GM12872 (cell line): ENCODE measurements around the gene DCAF6.

ENCODE experiments used
- TF ChIP-seq, protein P1 (sequence below): IDR thresholded peaks from 3 replicates; pipeline ENCODE4 v1.5.1; 2011; ENCODE audit warnings: low read depth, mild to moderate bottlenecking, low read length, moderate library complexity; ENCODE audit not compliant: insufficient read depth

DCAF6 gene

DNA sequence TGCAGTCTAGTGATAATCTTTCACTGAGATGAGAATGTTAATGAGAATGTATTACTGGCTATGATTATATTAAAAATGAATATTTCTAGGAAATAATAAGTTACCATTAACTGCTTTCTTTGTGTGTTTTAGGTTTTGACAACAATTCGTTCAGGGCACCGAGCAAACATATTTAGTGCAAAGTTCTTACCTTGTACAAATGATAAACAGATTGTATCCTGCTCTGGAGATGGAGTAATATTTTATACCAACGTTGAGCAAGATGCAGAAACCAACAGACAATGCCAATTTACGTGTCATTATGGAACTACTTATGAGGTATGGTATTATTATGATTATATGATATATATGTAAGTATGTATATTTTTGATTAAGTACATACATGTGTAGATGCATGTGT lies 38.2 kb downstream of the DCAF6 start:
- TF ChIP-seq, protein P1, sequence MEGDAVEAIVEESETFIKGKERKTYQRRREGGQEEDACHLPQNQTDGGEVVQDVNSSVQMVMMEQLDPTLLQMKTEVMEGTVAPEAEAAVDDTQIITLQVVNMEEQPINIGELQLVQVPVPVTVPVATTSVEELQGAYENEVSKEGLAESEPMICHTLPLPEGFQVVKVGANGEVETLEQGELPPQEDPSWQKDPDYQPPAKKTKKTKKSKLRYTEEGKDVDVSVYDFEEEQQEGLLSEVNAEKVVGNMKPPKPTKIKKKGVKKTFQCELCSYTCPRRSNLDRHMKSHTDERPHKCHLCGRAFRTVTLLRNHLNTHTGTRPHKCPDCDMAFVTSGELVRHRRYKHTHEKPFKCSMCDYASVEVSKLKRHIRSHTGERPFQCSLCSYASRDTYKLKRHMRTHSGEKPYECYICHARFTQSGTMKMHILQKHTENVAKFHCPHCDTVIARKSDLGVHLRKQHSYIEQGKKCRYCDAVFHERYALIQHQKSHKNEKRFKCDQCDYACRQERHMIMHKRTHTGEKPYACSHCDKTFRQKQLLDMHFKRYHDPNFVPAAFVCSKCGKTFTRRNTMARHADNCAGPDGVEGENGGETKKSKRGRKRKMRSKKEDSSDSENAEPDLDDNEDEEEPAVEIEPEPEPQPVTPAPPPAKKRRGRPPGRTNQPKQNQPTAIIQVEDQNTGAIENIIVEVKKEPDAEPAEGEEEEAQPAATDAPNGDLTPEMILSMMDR = no peak

DNA sequence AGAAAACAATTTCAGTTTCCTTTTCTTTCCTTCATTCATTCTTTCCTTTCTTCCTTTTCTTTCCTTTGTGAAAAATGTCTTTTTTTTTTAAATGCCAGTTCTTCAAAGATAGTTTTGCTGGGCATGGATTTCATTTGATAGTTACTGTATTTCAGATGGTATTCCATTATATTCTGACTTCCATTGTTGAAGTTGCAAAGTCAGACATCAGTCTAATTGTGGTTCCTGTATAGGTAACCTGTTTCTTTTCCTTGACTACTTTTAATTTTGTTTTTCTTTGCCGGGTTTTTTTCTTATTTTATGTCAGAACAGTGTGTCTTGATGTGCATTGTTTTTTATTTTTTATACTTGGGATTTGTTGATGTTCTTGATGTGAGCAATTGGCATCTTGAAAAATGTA lies 40.8 kb downstream of the DCAF6 start:
- TF ChIP-seq, protein P1 = no peak

DNA sequence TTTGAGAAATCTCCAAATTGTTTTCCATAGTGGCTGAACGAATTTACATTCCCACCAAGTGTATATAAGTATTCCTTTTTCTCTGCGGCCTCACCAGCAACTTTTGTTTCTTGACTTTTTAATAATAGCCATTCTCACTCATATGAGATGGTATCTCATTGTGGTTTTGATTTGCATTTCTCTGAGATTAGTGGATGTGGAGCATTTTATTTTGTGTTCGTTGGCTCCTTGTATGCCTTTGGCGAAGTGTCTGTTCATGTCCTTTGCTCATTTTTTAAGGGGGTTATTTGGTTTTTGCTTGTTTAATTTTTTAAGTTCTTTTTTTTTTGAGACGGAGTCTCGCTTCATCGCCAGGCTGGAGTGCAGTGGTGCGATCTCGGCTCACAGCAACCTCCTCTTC lies 45.5 kb downstream of the DCAF6 start:
- TF ChIP-seq, protein P1 = no peak

DNA sequence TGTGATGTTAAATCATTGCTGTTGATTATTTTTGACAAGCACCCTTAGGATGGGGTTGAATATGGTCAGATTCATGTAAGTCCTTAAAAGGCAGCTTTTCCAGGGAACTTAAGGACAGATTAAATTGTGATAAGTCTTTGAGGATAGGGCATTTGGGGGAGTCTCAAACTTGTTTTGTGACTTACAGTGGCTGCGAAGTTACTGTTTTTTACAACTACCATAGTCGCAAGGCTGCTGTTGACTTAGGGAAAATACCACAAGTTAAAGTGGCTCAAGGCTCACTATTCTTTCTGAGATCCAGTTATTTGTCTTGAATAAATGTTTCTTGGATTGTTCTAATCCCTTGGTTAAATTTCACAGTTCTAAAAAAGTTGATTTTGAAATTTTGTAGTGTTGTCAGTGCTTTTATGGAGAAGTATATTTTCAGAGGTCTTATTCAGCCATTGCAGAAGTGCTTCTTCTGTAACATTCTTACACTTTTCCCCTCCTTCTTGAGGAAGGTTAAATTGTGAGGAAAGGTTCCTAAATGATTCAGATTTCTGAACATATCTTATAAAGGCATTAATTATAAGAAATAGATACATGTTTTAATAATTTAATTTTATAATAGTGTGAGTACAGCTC lies 47.4 kb downstream of the DCAF6 start:
- TF ChIP-seq, protein P1 = no peak

DNA sequence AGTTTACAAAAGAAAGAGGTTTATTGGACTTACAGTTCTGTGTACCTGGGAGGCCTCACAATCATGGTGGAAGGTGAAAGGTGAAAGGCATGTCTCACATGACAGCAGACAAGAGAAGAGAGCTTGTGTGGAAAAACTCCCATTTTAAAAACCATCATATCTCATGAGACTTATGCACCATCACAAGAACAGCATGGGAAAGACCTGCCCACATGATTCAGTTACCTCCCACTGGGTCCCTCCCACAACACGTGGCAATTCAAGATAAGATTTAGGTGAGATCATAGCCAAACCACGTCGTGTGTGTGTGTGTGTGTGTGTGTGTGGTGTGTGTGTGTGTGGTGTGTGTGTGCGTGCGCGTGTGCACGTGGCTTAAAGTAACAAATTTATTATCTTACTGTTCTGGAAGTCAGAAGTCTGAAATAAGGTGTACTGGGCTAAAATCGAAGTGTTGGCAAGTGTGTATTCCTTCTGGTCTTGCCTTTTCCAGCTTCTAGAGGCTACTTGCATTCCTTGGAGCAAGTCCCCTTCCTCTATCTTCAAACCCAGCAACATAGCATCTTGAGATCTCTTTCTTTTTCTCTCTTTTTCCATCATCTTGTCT lies 48.5 kb downstream of the DCAF6 start:
- TF ChIP-seq, protein P1 = no peak

DNA sequence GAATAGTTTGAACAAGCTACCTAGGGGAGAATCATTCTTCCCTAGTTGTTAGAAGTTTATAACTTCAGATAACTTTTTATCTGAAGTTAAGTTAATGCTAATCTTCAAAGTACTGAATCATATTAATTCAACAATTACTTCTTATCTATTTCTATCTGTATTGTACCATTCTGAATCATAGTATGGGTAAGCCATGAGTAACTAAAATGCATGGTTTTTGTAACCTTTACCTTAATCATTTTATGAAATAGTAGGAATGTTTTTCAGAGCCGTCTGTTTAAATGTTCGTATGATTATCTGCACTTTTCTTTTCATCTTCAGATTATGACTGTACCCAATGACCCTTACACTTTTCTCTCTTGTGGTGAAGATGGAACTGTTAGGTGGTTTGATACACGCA lies 50.7 kb downstream of the DCAF6 start:
- TF ChIP-seq, protein P1 = no peak

DNA sequence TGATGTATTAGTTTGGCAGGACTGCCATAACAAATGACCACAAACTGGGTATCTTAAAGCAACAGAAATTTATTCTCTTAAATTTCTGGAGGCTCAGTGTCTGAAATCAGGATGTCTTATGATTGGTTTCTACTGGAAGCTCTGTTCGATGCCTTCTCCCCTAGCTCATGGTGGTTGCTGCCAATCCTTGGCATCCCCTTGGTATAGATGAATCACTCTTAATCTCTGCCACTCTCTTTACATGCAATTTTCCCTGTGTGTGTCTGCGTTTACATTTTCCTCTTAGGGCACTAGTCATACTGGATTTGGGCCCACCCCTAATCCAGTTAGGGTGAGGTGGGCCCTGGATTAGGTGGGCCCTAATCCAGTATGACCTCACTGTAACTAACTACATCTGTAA lies 55.1 kb downstream of the DCAF6 start:
- TF ChIP-seq, protein P1 = no peak

DNA sequence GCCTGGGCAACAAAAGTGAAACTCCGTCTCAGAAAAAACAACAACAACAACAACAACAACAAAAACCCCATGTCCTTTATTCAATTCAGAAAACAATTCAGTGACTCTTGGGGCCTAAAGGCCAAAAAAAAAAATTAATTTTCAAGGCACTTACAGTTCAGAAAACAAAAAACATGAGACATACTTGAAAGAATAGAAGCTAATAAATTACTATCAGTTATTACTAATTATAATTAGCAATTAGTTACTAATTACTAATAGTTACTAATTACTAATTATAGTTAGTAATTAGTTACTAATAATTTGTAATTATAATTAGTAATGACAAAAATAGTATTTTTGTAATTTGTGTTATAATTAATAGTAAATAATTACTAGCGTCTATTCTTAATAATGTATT lies 57.2 kb downstream of the DCAF6 start:
- TF ChIP-seq, protein P1 = no peak
